BLaER1 treated with 17β-estradiol and CSF1 and Interleukin-3, amounts not matched to agents 10 nM and 100 nM (cell line): ENCODE data around the gene CLECL1.
"Not testable (repeated sequence)": the region's sequence is repeated elsewhere in the genome, so short reads cannot be mapped to it uniquely, and the experiment has no call there.

Experiments used
- H3K27ac ChIP-seq, 11 experiments: shearing (Covaris generic); formaldehyde crosslinking; 2 replicates each; pipeline ENCODE4 v1.8.1; 2022
- H3K27me3 ChIP-seq, 11 experiments: shearing (Covaris generic); formaldehyde crosslinking; 2 replicates each; pipeline ENCODE4 v1.8.1; 2022
- H3K36me3 ChIP-seq, 11 experiments: shearing (Covaris generic); formaldehyde crosslinking; 2 replicates each; pipeline ENCODE4 v1.8.1; 2022
- H3K4me1 ChIP-seq, 10 experiments: shearing (Covaris generic); formaldehyde crosslinking; 2 replicates each; pipeline ENCODE4 v1.8.1; 2022
- H3K4me2 ChIP-seq, 11 experiments: shearing (Covaris generic); formaldehyde crosslinking; 2 replicates each; pipeline ENCODE4 v1.8.1; 2022
- H3K4me3 ChIP-seq, 10 experiments: shearing (Covaris generic); formaldehyde crosslinking; 2 replicates each; pipeline ENCODE4 v1.8.1; 2022
- H3K9ac ChIP-seq, 11 experiments: shearing (Covaris generic); formaldehyde crosslinking; 2 replicates each; pipeline ENCODE4 v1.8.1; 2022
- H3K9me3 ChIP-seq, 11 experiments: shearing (Covaris generic); formaldehyde crosslinking; replicated peaks in 1 of 11; 2 replicates each; pipeline ENCODE4 v1.8.1; 2022
- H4K20me1 ChIP-seq, 11 experiments: shearing (Covaris generic); formaldehyde crosslinking; 2 replicates each; pipeline ENCODE4 v1.8.1; 2022
- Cebpa-rat ChIP-seq, 11 experiments: shearing (Covaris generic); IDR thresholded peaks; 2 replicates each; pipeline ENCODE4 v1.8.1; 2022

Gene CLECL1

GRCh38 chr12:9749640-9750039, 16.7 kb upstream of the CLECL1 start:
- Histone ChIP-seq H3K9ac (no peak overlapping the region), H3K4me3 (no peak overlapping the region), H3K9me3 (no peaks in the 10 kb centered on the region), H3K27me3 (peaks cover 0 to 4% (median 3%) of the 10 kb centered on the region in 11 experiments; a peak in 6 of 22 replicates), H3K27ac (no peak overlapping the region), H3K4me1 (peaks cover 0 to 23% (median 15%) of the 10 kb centered on the region in 10 experiments; a peak in 14 of 20 replicates), H4K20me1 (no peaks in the 10 kb centered on the region), H3K4me2 (no peak overlapping the region), H3K36me3 (no peaks in the 10 kb centered on the region)
- TF ChIP-seq Cebpa-rat (IDR thresholded peaks at IDR 0.05), result no peak

GRCh38 chr12:9745199-9745598, 12.3 kb upstream of the CLECL1 start:
- Histone ChIP-seq H3K4me3 (no peak overlapping the region), H4K20me1 (no peaks in the 10 kb centered on the region), H3K9me3 (peaks cover 0 to 3% (median 0%) of the 10 kb centered on the region in 11 experiments; a peak in 5 of 22 replicates), H3K36me3 (no peaks in the 10 kb centered on the region), H3K4me2 (peak overlapping the region in 10 of 11 experiments; percentile 4 to 53 (median 40); a peak in 16 of 22 replicates), H3K27ac (peak overlapping the region in 1 of 11 experiments; percentile 36; a peak in 1 of 22 replicates), H3K27me3 (no peaks in the 10 kb centered on the region), H3K9ac (no peak overlapping the region), H3K4me1 (peaks cover 20 to 48% (median 35%) of the 10 kb centered on the region in 10 experiments)
- TF ChIP-seq Cebpa-rat (IDR thresholded peaks at IDR 0.05), result no peak

GRCh38 chr12:9742661-9743060, 9.8 kb upstream of the CLECL1 start:
- peaks cover 0 to 22% (median 15%) of the 10 kb centered on the region in 11 experiments; a peak in 16 of 22 replicates for H3K9me3 ChIP-seq
- H3K27me3 ChIP-seq, result no peaks in the 10 kb centered on the region
- 0 out of 22 replicates have a peak, but pooled peaks cover 0 to 3% (median 0%) of the 10 kb centered on the region in 11 experiments for H3K36me3 ChIP-seq
- no peak overlapping the region for H3K4me3 ChIP-seq
- no peak for TF ChIP-seq Cebpa-rat (IDR thresholded peaks at IDR 0.05)
- H3K9ac ChIP-seq, result no peak overlapping the region
- peaks cover 29 to 61% (median 44%) of the 10 kb centered on the region in 10 experiments for H3K4me1 ChIP-seq
- H3K4me2 ChIP-seq, result peak overlapping the region; percentile 3 to 72 (median 49); a peak in 14 of 22 replicates
- H3K27ac ChIP-seq, result peak overlapping the region in 5 of 11 experiments; percentile 2 to 42 (median 16); a peak in 6 of 22 replicates
- H4K20me1 ChIP-seq, result no peaks in the 10 kb centered on the region

GRCh38 chr12:9741726-9742125, 8.8 kb upstream of the CLECL1 start:
- H3K36me3 ChIP-seq, result 0 out of 22 replicates have a peak, but pooled peaks cover 0 to 3% (median 0%) of the 10 kb centered on the region in 11 experiments
- peaks cover 33 to 62% (median 45%) of the 10 kb centered on the region in 10 experiments for H3K4me1 ChIP-seq
- H3K9me3 ChIP-seq, result peaks cover 0 to 22% (median 15%) of the 10 kb centered on the region in 11 experiments; a peak in 16 of 22 replicates
- no peak overlapping the region for H3K9ac ChIP-seq
- TF ChIP-seq Cebpa-rat (IDR thresholded peaks at IDR 0.05), result no peak
- no peak overlapping the region for H3K4me3 ChIP-seq
- H3K4me2 ChIP-seq, result peak overlapping the region; percentile 28 to 72 (median 53)
- no peaks in the 10 kb centered on the region for H3K27me3 ChIP-seq
- H4K20me1 ChIP-seq, result no peaks in the 10 kb centered on the region
- peak overlapping the region in 4 of 11 experiments; percentile 20 to 33 (median 28); a peak in 3 of 22 replicates for H3K27ac ChIP-seq

- no peak for TF ChIP-seq Cebpa-rat (IDR thresholded peaks at IDR 0.05)
- Histone ChIP-seq H3K27me3 (no peaks in the 10 kb centered on the region), H3K4me2 (peak overlapping the region in 2 of 11 experiments; percentile 8 to 21; a peak in 2 of 22 replicates), H3K9ac (no peak overlapping the region), H3K9me3 (peaks cover 0 to 22% (median 15%) of the 10 kb centered on the region in 11 experiments; a peak in 16 of 22 replicates), H3K4me1 (peaks cover 31 to 71% (median 54%) of the 10 kb centered on the region in 10 experiments), H3K36me3 (0 out of 22 replicates have a peak, but pooled peaks cover 0 to 3% (median 0%) of the 10 kb centered on the region in 11 experiments), H3K27ac (peak overlapping the region in 1 of 11 experiments; percentile 18; a peak in 1 of 22 replicates), H3K4me3 (no peak overlapping the region), H4K20me1 (no peaks in the 10 kb centered on the region)
Measured at GRCh38 chr12:9740106-9740750, 7.3 kb upstream of the CLECL1 start.

GRCh38 chr12:9739404-9740105, 6.7 kb upstream of the CLECL1 start:
- Histone ChIP-seq H3K27ac (peak overlapping the region in 3 of 11 experiments; percentile 4 to 88 (median 18); a peak in 3 of 22 replicates), H3K9me3 (peaks cover 0 to 22% (median 15%) of the 10 kb centered on the region in 11 experiments; a peak in 16 of 22 replicates), H3K4me1 (peaks cover 26 to 72% (median 53%) of the 10 kb centered on the region in 10 experiments)
- not testable (repeated sequence) for H3K36me3 ChIP-seq, H3K27me3 ChIP-seq, H3K4me3 ChIP-seq, H3K9ac ChIP-seq, H3K4me2 ChIP-seq, H4K20me1 ChIP-seq

GRCh38 chr12:9738905-9739304, 6.0 kb upstream of the CLECL1 start:
- peaks cover 0 to 22% (median 15%) of the 10 kb centered on the region in 11 experiments; a peak in 16 of 22 replicates for H3K9me3 ChIP-seq
- peak overlapping the region in 2 of 11 experiments; percentile 32 to 51; a peak in 2 of 22 replicates for H3K4me2 ChIP-seq

GRCh38 chr12:9736936-9737705, 4.2 kb upstream of the CLECL1 start:
- no peak for TF ChIP-seq Cebpa-rat (IDR thresholded peaks at IDR 0.05)

More at GRCh38 chr12:9738905-9739304, 6.0 kb upstream of the CLECL1 start:
- H3K4me1 ChIP-seq, result peaks cover 26 to 74% (median 53%) of the 10 kb centered on the region in 10 experiments
- H3K36me3 ChIP-seq, H3K9ac ChIP-seq, H3K4me3 ChIP-seq, H4K20me1 ChIP-seq, H3K27me3 ChIP-seq: not testable (repeated sequence)
- H3K27ac ChIP-seq, result peak overlapping the region in 4 of 11 experiments; percentile 88 to 91 (median 89); a peak in 9 of 22 replicates

More at GRCh38 chr12:9736936-9737705, 4.2 kb upstream of the CLECL1 start:
- peaks cover 0 to 22% (median 15%) of the 10 kb centered on the region in 11 experiments; a peak in 16 of 22 replicates for H3K9me3 ChIP-seq
- no peaks in the 10 kb centered on the region for H4K20me1 ChIP-seq
- peak overlapping the region; percentile 45 to 82 (median 64); a peak in 20 of 22 replicates for H3K4me2 ChIP-seq
- H3K27me3 ChIP-seq, result no peaks in the 10 kb centered on the region
- H3K4me1 ChIP-seq, result peaks cover 18 to 77% (median 56%) of the 10 kb centered on the region in 10 experiments
- no peak overlapping the region for H3K4me3 ChIP-seq
- H3K9ac ChIP-seq, result peak overlapping the region in 10 of 11 experiments; percentile 51 to 74 (median 63); a peak in 19 of 22 replicates
- H3K27ac ChIP-seq, result peak overlapping the region; percentile 55 to 91 (median 82); a peak in 21 of 22 replicates
- H3K36me3 ChIP-seq, result 0 out of 22 replicates have a peak, but pooled peaks cover 0 to 3% (median 0%) of the 10 kb centered on the region in 11 experiments
